IMR-90 (cell line): ENCODE measurements around the gene IGFBP7. TPM values are rescaled to one million over a fixed set of nuclear protein-coding genes. Genes with fewer than 3 reads are reported as not detected.
A peak's percentile ranks its signal among the peaks of the same experiment; 100 is the strongest.

Experiments
- ATAC-seq: fragments of 200-7000 bp; cut with Tn5 transposase; 2 replicates; pipeline ENCODE4 v1.9.1; 2020; ENCODE audit warnings: low read depth, mild to moderate bottlenecking, moderate library complexity
- BruUV-seq: library from RNA; stranded (reverse); fragments of 400-500 nt; replicated peaks from 2 replicates; lab custom pipeline; 2021; lab: Mats Ljungman, UMichigan
- CTCF ChIA-PET: fragments of 300-600 bp; formaldehyde crosslinking; extraction: SDS; loops from one replicate; lab custom pipeline; 2021; ENCODE audit warnings: antibody characterized with exemption; lab: Yijun Ruan, JAX
- POLR2A ChIA-PET: fragments of 300-600 bp; sonication (Branson Sonifier 250); formaldehyde crosslinking; loops from one replicate; lab custom pipeline; 2022; ENCODE audit warnings: antibody characterized with exemption; ENCODE audit not compliant: unreplicated experiment; lab: Charles Lee
- DNase-seq: peaks from one replicate; pipeline ENCODE4 v3.0.0; 2013
- H2AFZ ChIP-seq: replicated peaks from 2 replicates; pipeline ENCODE3; 2013; ENCODE audit warnings: low read length, mild to moderate bottlenecking; ENCODE audit not compliant: poor library complexity
- H2AK5ac ChIP-seq: 2 replicates; pipeline ENCODE4 v1.6.1; 2013; ENCODE audit warnings: low read depth, low read length, inconsistent platforms
- H2AK9ac ChIP-seq: replicated peaks from 2 replicates; pipeline ENCODE3; 2013; ENCODE audit warnings: mild to moderate bottlenecking, low read depth, low read length, moderate library complexity; ENCODE audit not compliant: poor library complexity
- H2BK120ac ChIP-seq: 2 replicates; pipeline ENCODE4 v1.6.1; 2013; ENCODE audit warnings: low read depth, low read length, inconsistent platforms
- H2BK15ac ChIP-seq: 3 replicates; pipeline ENCODE4 v1.6.1; 2013; ENCODE audit warnings: low read depth, low read length, inconsistent platforms
- H2BK20ac ChIP-seq: 2 replicates; pipeline ENCODE4 v1.6.1; 2013; ENCODE audit warnings: low read depth, mild to moderate bottlenecking, inconsistent platforms, low read length, moderate library complexity
- H2BK5ac ChIP-seq: 2 replicates; pipeline ENCODE4 v1.6.1; 2013; ENCODE audit warnings: mild to moderate bottlenecking, low read depth, low read length, inconsistent platforms; ENCODE audit not compliant: poor library complexity, severe bottlenecking
- H3K14ac ChIP-seq: replicated peaks from 2 replicates; pipeline ENCODE4 v1.6.1; 2013; ENCODE audit warnings: low read depth, low read length, inconsistent platforms
- H3K18ac ChIP-seq: 2 replicates; pipeline ENCODE4 v1.6.1; 2013; ENCODE audit warnings: low read depth, low read length, control low read depth
- H3K23ac ChIP-seq: 2 replicates; pipeline ENCODE4 v1.6.1; 2013; ENCODE audit warnings: low read depth, low read length, inconsistent platforms
- H3K27ac ChIP-seq: 2 replicates; pipeline ENCODE4 v1.5.1; 2013; ENCODE audit warnings: mild to moderate bottlenecking, control low read depth, low read length; ENCODE audit not compliant: insufficient read depth
- H3K27me3 ChIP-seq: 2 replicates; pipeline ENCODE4 v1.6.1; 2013; ENCODE audit warnings: low read length; ENCODE audit not compliant: control insufficient read depth, insufficient read depth
- H3K36me3 ChIP-seq: 2 replicates; pipeline ENCODE4 v1.6.1; 2013; ENCODE audit warnings: low read length, mixed read lengths; ENCODE audit not compliant: control insufficient read depth, insufficient read depth
- H3K4ac ChIP-seq: 2 replicates; pipeline ENCODE4 v1.6.1; 2013; ENCODE audit warnings: low read depth, low read length, inconsistent platforms
- H3K4me1 ChIP-seq: 2 replicates; pipeline ENCODE4 v1.6.1; 2013; ENCODE audit warnings: low read length, mixed read lengths; ENCODE audit not compliant: control insufficient read depth, insufficient read depth
- H3K4me2 ChIP-seq: 2 replicates; pipeline ENCODE4 v1.6.1; 2013; ENCODE audit warnings: low read depth, mild to moderate bottlenecking, control low read depth, low read length, moderate library complexity
- H3K4me3 ChIP-seq: 2 replicates; pipeline ENCODE4 v1.5.1; 2013; ENCODE audit warnings: low read depth, mild to moderate bottlenecking, control low read depth, low read length, moderate library complexity; ENCODE audit not compliant: insufficient read depth
- H3K56ac ChIP-seq: 2 replicates; pipeline ENCODE4 v1.6.1; 2013; ENCODE audit warnings: low read length, inconsistent platforms; ENCODE audit not compliant: insufficient read depth; ENCODE audit errors: extremely low read depth
- H3K79me1 ChIP-seq, 2 experiments: 2 replicates each; pipeline ENCODE4 v1.6.1; 2013; ENCODE audit warnings: low read length in 2 of 2, inconsistent platforms in 1 of 2, low read depth in 1 of 2
- H3K9ac ChIP-seq: 2 replicates; pipeline ENCODE4 v1.6.1; 2013; ENCODE audit warnings: low read depth, low read length, control low read depth
- H3K9me1 ChIP-seq: 2 replicates; pipeline ENCODE4 v1.6.1; 2013; ENCODE audit warnings: low read length, inconsistent platforms; ENCODE audit not compliant: insufficient read depth
- H3K9me3 ChIP-seq: 2 replicates; pipeline ENCODE4 v1.6.1; 2013; ENCODE audit warnings: low read length; ENCODE audit not compliant: control insufficient read depth, insufficient read depth
- H4K20me1 ChIP-seq: 2 replicates; pipeline ENCODE4 v1.6.1; 2013; ENCODE audit warnings: low read length, inconsistent platforms; ENCODE audit not compliant: insufficient read depth
- H4K5ac ChIP-seq: 2 replicates; pipeline ENCODE4 v1.6.1; 2013; ENCODE audit warnings: mild to moderate bottlenecking, low read depth, low read length, control low read depth
- H4K8ac ChIP-seq, 2 experiments: 2 replicates each; pipeline ENCODE4 v1.6.1; 2013; ENCODE audit warnings: low read depth in 2 of 2, low read length in 2 of 2, control low read depth in 1 of 2, inconsistent platforms in 1 of 2
- H4K91ac ChIP-seq: 2 replicates; pipeline ENCODE4 v1.6.1; 2013; ENCODE audit warnings: low read depth, low read length, inconsistent platforms; ENCODE audit not compliant: insufficient read depth
- BHLHE40 ChIP-seq: fragments of 150-350 bp; IDR thresholded peaks from 2 replicates; pipeline ENCODE4 v1.6.1; 2016; ENCODE audit warnings: mild to moderate bottlenecking, low read depth, low read length
- CEBPB ChIP-seq: IDR thresholded peaks from 2 replicates; pipeline ENCODE4 v1.6.1; 2012; ENCODE audit warnings: low read depth, low read length, improper control_type of control experiment
- CHD1 ChIP-seq: IDR thresholded peaks from 2 replicates; pipeline ENCODE4 v1.6.1; 2012; ENCODE audit warnings: low read depth, low read length, improper control_type of control experiment
- CTCF ChIP-seq: conservative IDR thresholded peaks from 2 replicates; pipeline ENCODE4 v1.5.1; 2012; ENCODE audit warnings: mild to moderate bottlenecking, low read depth, low read length, improper control_type of control experiment
- ELK1 ChIP-seq: fragments of 150-350 bp; IDR thresholded peaks from 2 replicates; pipeline ENCODE4 v1.6.1; 2016; ENCODE audit warnings: low read depth, mild to moderate bottlenecking, low read length, moderate library complexity, borderline replicate concordance
- FOS ChIP-seq: fragments of 150-350 bp; IDR thresholded peaks from 2 replicates; pipeline ENCODE4 v1.6.1; 2016; ENCODE audit warnings: low read depth, low read length
- MAFK ChIP-seq: IDR thresholded peaks from 2 replicates; pipeline ENCODE4 v1.6.1; 2012; ENCODE audit warnings: low read depth, low read length, improper control_type of control experiment
- MAZ ChIP-seq: IDR thresholded peaks from 2 replicates; pipeline ENCODE4 v1.6.1; 2012; ENCODE audit warnings: low read depth, mild to moderate bottlenecking, low read length, improper control_type of control experiment, moderate library complexity, borderline replicate concordance
- MXI1 ChIP-seq: IDR thresholded peaks from 2 replicates; pipeline ENCODE4 v1.6.1; 2012; ENCODE audit warnings: low read depth, mild to moderate bottlenecking, low read length, moderate library complexity, borderline replicate concordance
- NFE2L2 ChIP-seq: fragments of 150-350 bp; IDR thresholded peaks from 2 replicates; pipeline ENCODE4 v1.6.1; 2016; ENCODE audit warnings: low read depth, mild to moderate bottlenecking, low read length
- POLR2A ChIP-seq: IDR thresholded peaks from 2 replicates; pipeline ENCODE4 v1.6.1; 2012; ENCODE audit warnings: mild to moderate bottlenecking, low read depth, low read length
- RAD21 ChIP-seq: IDR thresholded peaks from 2 replicates; pipeline ENCODE4 v1.6.1; 2012; ENCODE audit warnings: low read length, improper control_type of control experiment
- RCOR1 ChIP-seq: IDR thresholded peaks from 2 replicates; pipeline ENCODE4 v1.6.1; 2012; ENCODE audit warnings: mild to moderate bottlenecking, low read length, improper control_type of control experiment; ENCODE audit not compliant: insufficient replicate concordance
- RFX5 ChIP-seq: IDR thresholded peaks from 2 replicates; pipeline ENCODE4 v1.8.0; 2012; ENCODE audit warnings: low read depth, mild to moderate bottlenecking, low read length, moderate library complexity
- SMC3 ChIP-seq: fragments of 150-350 bp; IDR thresholded peaks from 2 replicates; pipeline ENCODE4 v1.6.1; 2016; ENCODE audit warnings: low read depth, mild to moderate bottlenecking, antibody characterized with exemption, low read length, moderate library complexity
- USF2 ChIP-seq: fragments of 150-350 bp; IDR thresholded peaks from 2 replicates; pipeline ENCODE4 v1.6.1; 2017; ENCODE audit warnings: mild to moderate bottlenecking, antibody characterized with exemption, low read length, low read depth
- WGBS, 2 experiments: methylation state at CpG; one replicate each; pipeline versions ENCODE4 v1.1.5 to v1.1.7; 2013; ENCODE audit warnings: missing lambda C conversion rate in 2 of 2; ENCODE audit not compliant: insufficient read length in 1 of 2; ENCODE audit errors: extremely low coverage in 2 of 2; 5-methylcytosine and 5-hydroxymethylcytosine counted together
- dilution Hi-C: fragments of 300-500 bp; cut with HindIII; formaldehyde crosslinking; loops from one replicate; pipeline ENCODE4 v1.14.3; 2018; ENCODE audit warnings: low sequenced_read_pairs; ENCODE audit not compliant: unreplicated experiment
- in situ Hi-C: fragments of 300-500 bp; cut with MboI; formaldehyde crosslinking; loops from 3 replicates; pipeline ENCODE4 v1.14.3; 2019; ENCODE audit warnings: low sequenced_read_pairs, inconsistent platforms, mixed read lengths
- intact Hi-C: fragments of 100-400 bp; cut with micrococcal nuclease; formaldehyde crosslinking; loops from 2 replicates; pipeline ENCODE4 v1.10.0; 2022
- polyA plus RNA-seq, 3 experiments: library from polyadenylated mRNA; depleted of rRNA; stranded (reverse); fragments of >200 nt; gene quantifications; 2 replicates each; pipeline ENCODE4 v1.2.3, GENCODE V29; 2012; ENCODE audit warnings: low replicate concordance in 1 of 3
- total RNA-seq: library from RNA; depleted of rRNA; stranded (reverse); fragments of >200 nt; gene quantifications from 2 replicates; pipeline ENCODE4 v1.2.3, GENCODE V29; 2012

IGFBP7 gene
- total and polyA plus RNA-seq, 2 of the 4 experiments (the other 2 are of a cell fraction): 33.2 to 267 TPM

- Histone ChIP-seq H4K20me1 (no peaks in the 10 kb centered on the region), H2BK5ac (no peak overlapping the region), H3K4me2 (no peak overlapping the region), H3K27ac (no peak overlapping the region), H3K36me3 (no peaks in the 10 kb centered on the region), H2AK5ac (peak overlapping the region; percentile 17), H2BK120ac (peak overlapping the region; percentile 37; the same call in 1 of the 2 replicates), H2BK20ac (peak overlapping the region; percentile 61), H4K8ac (no peak overlapping the region), H2AFZ (no peak overlapping the region), H3K79me1 (peaks cover 10 to 15% of the 10 kb centered on the region in 2 experiments; a peak in 2 of 4 replicates), H4K91ac (0 out of 2 replicates have a peak overlapping the region, but pooled peaks have one; percentile 6), H3K56ac (no peak overlapping the region), H3K9me3 (no peaks in the 10 kb centered on the region), H3K14ac (no peak overlapping the region; the same call in 1 of the 2 replicates), H2AK9ac (no peak overlapping the region), H2BK15ac (no peak overlapping the region), H3K9me1 (peaks cover 17% of the 10 kb centered on the region), H3K4me3 (no peak overlapping the region), H4K5ac (no peak overlapping the region), H3K4ac (0 out of 2 replicates have a peak overlapping the region, but pooled peaks have one; percentile 11), H3K4me1 (peaks cover 15% of the 10 kb centered on the region), H3K9ac (no peak overlapping the region), H3K18ac (no peak overlapping the region), H3K23ac (no peak overlapping the region), H3K27me3 (no peaks in the 10 kb centered on the region)
- dilution Hi-C loops (no loop called here), in situ Hi-C loops (no loop called here), intact Hi-C loops (loop anchor here (5.0 kb wide), 1 partner anchor 47 kb away; no protein-coding TSS in a partner anchor)
- WGBS, 2 experiments: no CpG with 5 or more reads among the region's 6 CpGs
- POLR2A ChIA-PET: no interaction called here
- CTCF ChIA-PET: no interaction called here
- ATAC-seq: no peak
- DNase-seq: no peak
- TF ChIP-seq NFE2L2 (no peak), CTCF (no peak), RAD21 (no peak), FOS (no peak), MXI1 (no peak), MAFK (no peak), MAZ (no peak), BHLHE40 (no peak), POLR2A (no peak), ELK1 (no peak), RCOR1 (no peak), SMC3 (no peak), USF2 (no peak), CEBPB (no peak), CHD1 (no peak), RFX5 (no peak)
- no TSS peak for BruUV-seq
Measured at GRCh38 chr4:57113870-57114269, 3.7 kb upstream of the IGFBP7 start.
